Measurements from ENCODE around the gene PAK6.

DNA sequence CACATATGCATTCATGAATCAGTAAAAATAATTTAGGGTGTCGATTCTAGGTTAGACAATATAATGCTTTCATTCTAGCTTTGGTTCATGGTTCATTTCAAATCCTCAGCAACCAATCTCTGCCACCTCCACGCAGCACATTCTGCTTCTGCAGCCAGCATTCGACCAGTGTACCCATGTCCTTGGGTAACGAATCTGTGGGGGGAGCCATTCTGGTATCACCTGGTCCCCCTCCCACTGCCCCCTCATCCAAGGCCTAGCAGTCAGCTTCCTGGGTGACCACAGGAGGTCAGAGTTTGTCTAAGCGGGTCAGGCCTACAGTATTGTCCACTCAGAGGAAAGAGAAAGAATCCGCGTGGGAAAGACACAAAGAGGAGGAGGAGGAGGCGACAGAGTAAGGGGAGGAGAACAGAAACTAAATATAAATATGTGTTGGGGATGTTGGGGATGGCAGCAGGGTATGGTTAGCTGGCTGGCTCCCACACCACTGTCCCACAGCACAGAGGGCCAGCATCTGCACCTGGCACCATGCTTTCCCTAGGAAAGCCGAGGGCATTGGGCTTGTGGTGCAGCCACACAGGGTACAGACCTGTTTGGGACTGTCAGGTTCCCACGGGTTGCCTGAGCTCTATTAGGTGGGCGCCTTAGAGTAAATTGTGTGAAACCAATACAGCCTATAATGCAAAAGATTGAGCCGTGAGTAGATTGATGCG lies 12.1 kb downstream of the PAK6 start:
- TF ChIP-seq, protein P1, sequence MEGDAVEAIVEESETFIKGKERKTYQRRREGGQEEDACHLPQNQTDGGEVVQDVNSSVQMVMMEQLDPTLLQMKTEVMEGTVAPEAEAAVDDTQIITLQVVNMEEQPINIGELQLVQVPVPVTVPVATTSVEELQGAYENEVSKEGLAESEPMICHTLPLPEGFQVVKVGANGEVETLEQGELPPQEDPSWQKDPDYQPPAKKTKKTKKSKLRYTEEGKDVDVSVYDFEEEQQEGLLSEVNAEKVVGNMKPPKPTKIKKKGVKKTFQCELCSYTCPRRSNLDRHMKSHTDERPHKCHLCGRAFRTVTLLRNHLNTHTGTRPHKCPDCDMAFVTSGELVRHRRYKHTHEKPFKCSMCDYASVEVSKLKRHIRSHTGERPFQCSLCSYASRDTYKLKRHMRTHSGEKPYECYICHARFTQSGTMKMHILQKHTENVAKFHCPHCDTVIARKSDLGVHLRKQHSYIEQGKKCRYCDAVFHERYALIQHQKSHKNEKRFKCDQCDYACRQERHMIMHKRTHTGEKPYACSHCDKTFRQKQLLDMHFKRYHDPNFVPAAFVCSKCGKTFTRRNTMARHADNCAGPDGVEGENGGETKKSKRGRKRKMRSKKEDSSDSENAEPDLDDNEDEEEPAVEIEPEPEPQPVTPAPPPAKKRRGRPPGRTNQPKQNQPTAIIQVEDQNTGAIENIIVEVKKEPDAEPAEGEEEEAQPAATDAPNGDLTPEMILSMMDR (IDR thresholded peaks at IDR 0.05; ENCODE audit: borderline replicate concordance, extremely low read depth, low read length, poor library complexity, severe bottlenecking) = no peak
- no peak for TF ChIP-seq EZH2 (IDR thresholded peaks at IDR 0.05; ENCODE audit: borderline replicate concordance, low read depth, low read length, severe bottlenecking)

All from DND-41 (cell line).